ENCODE measurements around the gene MCOLN1. TPM values are rescaled to one million over a fixed set of nuclear protein-coding genes. Genes with fewer than 3 reads are reported as not detected.

MCOLN1 gene
- total and polyA plus RNA-seq, 9 of the 15 experiments (the other 6 are each of a cell fraction or from before 2014, with no cell fraction given): 0.25 to 15.4 (median 7.1) TPM

- TF ChIP-seq CHD4 (IDR thresholded peaks at IDR 0.05; ENCODE audit: insufficient read depth, insufficient replicate concordance, low read depth, low read length, poor library complexity, severe bottlenecking): no peak
- no peak for TF ChIP-seq SMAD1 (IDR thresholded peaks at IDR 0.05; ENCODE audit: low read depth, low read length, partially characterized antibody)
- TF ChIP-seq CUX1 (CRISPR knock-in tag; IDR thresholded peaks at IDR 0.05): no peak
Measured at GRCh38 chr19:7554565-7554964, 32.1 kb downstream of the MCOLN1 start (continued).

Data from K562 (cell line).